WTC11 (cell line): Measurements from ENCODE around the gene HIP1R. TPM values are rescaled to one million over a fixed set of nuclear protein-coding genes. Genes with fewer than 3 reads are reported as not detected.
A peak's percentile ranks its signal among the peaks of the same experiment; 100 is the strongest.

Source experiments
- ATAC-seq: fragments of 200-7000 bp; cut with Tn5 transposase; 2 replicates; pipeline ENCODE4 v1.10.0; 2021; ENCODE audit warnings: mild to moderate bottlenecking, moderate library complexity
- CTCF ChIA-PET: fragments of 300-600 bp; sonication (Branson Sonifier 250); formaldehyde crosslinking; loops from one replicate; lab custom pipeline; 2021; ENCODE audit warnings: antibody characterized with exemption; lab: Charles Lee
- POLR2A ChIA-PET: fragments of 350-600 bp; sonication (Branson Sonifier 250); formaldehyde crosslinking; loops from one replicate; lab custom pipeline; 2021; ENCODE audit warnings: antibody characterized with exemption; lab: Charles Lee
- DNase-seq: peaks from one replicate; pipeline ENCODE4 v3.0.0; 2021; ENCODE audit warnings: low spot score
- H3K27ac Mint-ChIP-seq: 2 replicates; pipeline ENCODE4 v1.8.0; 2021; ENCODE audit warnings: mixed read lengths
- H3K27me3 Mint-ChIP-seq: 2 replicates; pipeline ENCODE4 v1.8.0; 2021; ENCODE audit warnings: low read depth, mild to moderate bottlenecking, moderate library complexity, mixed read lengths
- H3K36me3 Mint-ChIP-seq: 2 replicates; pipeline ENCODE4 v1.8.0; 2021; ENCODE audit warnings: mixed read lengths
- H3K4me1 Mint-ChIP-seq: 2 replicates; pipeline ENCODE4 v1.8.0; 2022; ENCODE audit warnings: mixed read lengths
- H3K4me3 Mint-ChIP-seq: 2 replicates; pipeline ENCODE4 v1.8.0; 2021; ENCODE audit warnings: mild to moderate bottlenecking, moderate library complexity, mixed read lengths
- H3K9me3 Mint-ChIP-seq: 2 replicates; pipeline ENCODE4 v1.8.0; 2021; ENCODE audit warnings: mixed read lengths
- CTCF ChIP-seq: fragments of 200-600 bp; IDR thresholded peaks from 2 replicates; pipeline ENCODE4 v1.8.0; 2022; ENCODE audit warnings: antibody characterized with exemption
- ESRRA ChIP-seq: sonication (generic); formaldehyde crosslinking; IDR thresholded peaks from 2 replicates; pipeline ENCODE4 v1.8.1; 2022; ENCODE audit warnings: mild to moderate bottlenecking, missing genetic modification reagents, borderline replicate concordance
- GABPB1 ChIP-seq: sonication (generic); formaldehyde crosslinking; IDR thresholded peaks from 2 replicates; pipeline ENCODE4 v1.8.1; 2023; ENCODE audit warnings: mild to moderate bottlenecking, missing genetic modification reagents
- GTF2I ChIP-seq: fragments of 250-450 bp; sonication (Bioruptor Pico); conservative IDR thresholded peaks from 2 replicates; pipeline ENCODE4 v1.4.0; 2021; ENCODE audit warnings: mild to moderate bottlenecking
- NR2C2 ChIP-seq: sonication (generic); formaldehyde crosslinking; IDR thresholded peaks from 2 replicates; pipeline ENCODE4 v1.8.0; 2022; ENCODE audit warnings: mild to moderate bottlenecking, missing genetic modification reagents
- SMAD3 ChIP-seq: sonication (generic); formaldehyde crosslinking; IDR thresholded peaks from 2 replicates; pipeline ENCODE4 v1.8.0; 2022; ENCODE audit warnings: missing genetic modification reagents, mild to moderate bottlenecking, borderline replicate concordance
- STAT6 ChIP-seq: sonication (generic); formaldehyde crosslinking; conservative IDR thresholded peaks from 2 replicates; pipeline ENCODE4 v1.8.1; 2023; ENCODE audit warnings: mild to moderate bottlenecking, low read depth, missing genetic modification reagents, moderate library complexity
- TCF7 ChIP-seq: sonication (generic); formaldehyde crosslinking; IDR thresholded peaks from 2 replicates; pipeline ENCODE4 v1.8.0; 2022; ENCODE audit warnings: mild to moderate bottlenecking, low read depth, missing genetic modification reagents, moderate library complexity
- TEAD1 ChIP-seq: sonication (generic); formaldehyde crosslinking; IDR thresholded peaks from 2 replicates; pipeline ENCODE4 v1.8.0; 2022; ENCODE audit warnings: mild to moderate bottlenecking, missing genetic modification reagents
- ZNF121 ChIP-seq: sonication (generic); formaldehyde crosslinking; IDR thresholded peaks from 2 replicates; pipeline ENCODE4 v1.8.0; 2023; ENCODE audit warnings: missing genetic modification reagents
- ZNF138 ChIP-seq: sonication (generic); formaldehyde crosslinking; conservative IDR thresholded peaks from 2 replicates; pipeline ENCODE4 v1.8.1; 2022; ENCODE audit warnings: mild to moderate bottlenecking, moderate library complexity, missing genetic modification reagents
- ZNF232 ChIP-seq: sonication (generic); formaldehyde crosslinking; IDR thresholded peaks from 2 replicates; pipeline ENCODE4 v1.8.0; 2022; ENCODE audit warnings: mild to moderate bottlenecking, missing genetic modification reagents
- ZNF532 ChIP-seq: fragments of 250-450 bp; sonication (Bioruptor Pico); IDR thresholded peaks from 2 replicates; pipeline ENCODE4 v1.9.0; 2021; ENCODE audit warnings: mild to moderate bottlenecking, borderline replicate concordance
- total RNA-seq: library from RNA; stranded (reverse); gene quantifications from 3 replicates; pipeline ENCODE4 v1.2.3, GENCODE V29; 2021
- TF ChIP-seq, protein P1 (sequence below): sonication (generic); formaldehyde crosslinking; IDR thresholded peaks from 2 replicates; pipeline ENCODE4 v1.8.1; 2022; ENCODE audit warnings: missing genetic modification reagents, borderline replicate concordance
- TF ChIP-seq, protein P2 (sequence below): sonication (generic); formaldehyde crosslinking; IDR thresholded peaks from 2 replicates; pipeline ENCODE4 v1.8.1; 2023; ENCODE audit warnings: mild to moderate bottlenecking, missing genetic modification reagents, borderline replicate concordance
- TF ChIP-seq, protein P3 (sequence below): sonication (generic); formaldehyde crosslinking; IDR thresholded peaks from 2 replicates; pipeline ENCODE4 v1.8.1; 2023; ENCODE audit warnings: mild to moderate bottlenecking, missing genetic modification reagents

The HIP1R gene
- total RNA-seq, 1 experiment from 2014 or later: 45.2 TPM

GRCh38 chr12:122880668-122881067 is 45.4 kb downstream of the HIP1R start:
- no peak for DNase-seq
- H3K4me1 Mint-ChIP-seq: peaks cover 19% of the 10 kb centered on the region
- H3K4me3 Mint-ChIP-seq: no peak overlapping the region
- peak; percentile 95 for ATAC-seq
- H3K9me3 Mint-ChIP-seq: no peaks in the 10 kb centered on the region
- H3K36me3 Mint-ChIP-seq: no peaks in the 10 kb centered on the region; the same call in 1 of the 2 replicates
- CTCF ChIA-PET: interaction anchor here (0.6 to 1.7 kb wide), 8 partner anchors 9 to 431 kb away, joined by 3 to 6 read pairs (median 4); no protein-coding TSS in a partner anchor
- peaks cover 96% of the 10 kb centered on the region for H3K27me3 Mint-ChIP-seq
- POLR2A ChIA-PET: no interaction called here
- TF ChIP-seq CTCF: no peak
- no peak for TF ChIP-seq TEAD1 (CRISPR knock-in tag)
- TF ChIP-seq NR2C2 (CRISPR knock-in tag): no peak
- TF ChIP-seq GABPB1 (CRISPR knock-in tag): no peak
- TF ChIP-seq, protein P1, sequence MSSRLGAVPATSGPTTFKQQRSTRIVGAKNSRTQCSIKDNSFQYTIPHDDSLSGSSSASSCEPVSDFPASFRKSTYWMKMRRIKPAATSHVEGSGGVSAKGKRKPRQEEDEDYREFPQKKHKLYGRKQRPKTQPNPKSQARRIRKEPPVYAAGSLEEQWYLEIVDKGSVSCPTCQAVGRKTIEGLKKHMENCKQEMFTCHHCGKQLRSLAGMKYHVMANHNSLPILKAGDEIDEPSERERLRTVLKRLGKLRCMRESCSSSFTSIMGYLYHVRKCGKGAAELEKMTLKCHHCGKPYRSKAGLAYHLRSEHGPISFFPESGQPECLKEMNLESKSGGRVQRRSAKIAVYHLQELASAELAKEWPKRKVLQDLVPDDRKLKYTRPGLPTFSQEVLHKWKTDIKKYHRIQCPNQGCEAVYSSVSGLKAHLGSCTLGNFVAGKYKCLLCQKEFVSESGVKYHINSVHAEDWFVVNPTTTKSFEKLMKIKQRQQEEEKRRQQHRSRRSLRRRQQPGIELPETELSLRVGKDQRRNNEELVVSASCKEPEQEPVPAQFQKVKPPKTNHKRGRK: no peak
- no peak for TF ChIP-seq ZNF532 (CRISPR knock-in tag)
- TF ChIP-seq GTF2I (CRISPR knock-in tag): no peak
- TF ChIP-seq ZNF138 (CRISPR knock-in tag): no peak
- TF ChIP-seq TCF7: no peak
- TF ChIP-seq, protein P2, sequence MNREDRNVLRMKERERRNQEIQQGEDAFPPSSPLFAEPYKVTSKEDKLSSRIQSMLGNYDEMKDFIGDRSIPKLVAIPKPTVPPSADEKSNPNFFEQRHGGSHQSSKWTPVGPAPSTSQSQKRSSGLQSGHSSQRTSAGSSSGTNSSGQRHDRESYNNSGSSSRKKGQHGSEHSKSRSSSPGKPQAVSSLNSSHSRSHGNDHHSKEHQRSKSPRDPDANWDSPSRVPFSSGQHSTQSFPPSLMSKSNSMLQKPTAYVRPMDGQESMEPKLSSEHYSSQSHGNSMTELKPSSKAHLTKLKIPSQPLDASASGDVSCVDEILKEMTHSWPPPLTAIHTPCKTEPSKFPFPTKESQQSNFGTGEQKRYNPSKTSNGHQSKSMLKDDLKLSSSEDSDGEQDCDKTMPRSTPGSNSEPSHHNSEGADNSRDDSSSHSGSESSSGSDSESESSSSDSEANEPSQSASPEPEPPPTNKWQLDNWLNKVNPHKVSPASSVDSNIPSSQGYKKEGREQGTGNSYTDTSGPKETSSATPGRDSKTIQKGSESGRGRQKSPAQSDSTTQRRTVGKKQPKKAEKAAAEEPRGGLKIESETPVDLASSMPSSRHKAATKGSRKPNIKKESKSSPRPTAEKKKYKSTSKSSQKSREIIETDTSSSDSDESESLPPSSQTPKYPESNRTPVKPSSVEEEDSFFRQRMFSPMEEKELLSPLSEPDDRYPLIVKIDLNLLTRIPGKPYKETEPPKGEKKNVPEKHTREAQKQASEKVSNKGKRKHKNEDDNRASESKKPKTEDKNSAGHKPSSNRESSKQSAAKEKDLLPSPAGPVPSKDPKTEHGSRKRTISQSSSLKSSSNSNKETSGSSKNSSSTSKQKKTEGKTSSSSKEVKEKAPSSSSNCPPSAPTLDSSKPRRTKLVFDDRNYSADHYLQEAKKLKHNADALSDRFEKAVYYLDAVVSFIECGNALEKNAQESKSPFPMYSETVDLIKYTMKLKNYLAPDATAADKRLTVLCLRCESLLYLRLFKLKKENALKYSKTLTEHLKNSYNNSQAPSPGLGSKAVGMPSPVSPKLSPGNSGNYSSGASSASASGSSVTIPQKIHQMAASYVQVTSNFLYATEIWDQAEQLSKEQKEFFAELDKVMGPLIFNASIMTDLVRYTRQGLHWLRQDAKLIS (CRISPR knock-in tag): no peak
- TF ChIP-seq, protein P3, sequence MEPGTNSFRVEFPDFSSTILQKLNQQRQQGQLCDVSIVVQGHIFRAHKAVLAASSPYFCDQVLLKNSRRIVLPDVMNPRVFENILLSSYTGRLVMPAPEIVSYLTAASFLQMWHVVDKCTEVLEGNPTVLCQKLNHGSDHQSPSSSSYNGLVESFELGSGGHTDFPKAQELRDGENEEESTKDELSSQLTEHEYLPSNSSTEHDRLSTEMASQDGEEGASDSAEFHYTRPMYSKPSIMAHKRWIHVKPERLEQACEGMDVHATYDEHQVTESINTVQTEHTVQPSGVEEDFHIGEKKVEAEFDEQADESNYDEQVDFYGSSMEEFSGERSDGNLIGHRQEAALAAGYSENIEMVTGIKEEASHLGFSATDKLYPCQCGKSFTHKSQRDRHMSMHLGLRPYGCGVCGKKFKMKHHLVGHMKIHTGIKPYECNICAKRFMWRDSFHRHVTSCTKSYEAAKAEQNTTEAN (CRISPR knock-in tag): no peak
- TF ChIP-seq ZNF232 (CRISPR knock-in tag): no peak
- no peak for TF ChIP-seq SMAD3
- TF ChIP-seq ESRRA: no peak
- TF ChIP-seq STAT6 (CRISPR knock-in tag): no peak
- no peak for TF ChIP-seq ZNF121 (CRISPR knock-in tag)
- no peak overlapping the region for H3K27ac Mint-ChIP-seq
